OCI-LY1 (cell line): ENCODE measurements around the gene TMEM130.

Experiments
- H2AFZ ChIP-seq: fragments of 200-600 bp; sonication (generic), shearing (Covaris generic); 2 replicates; pipeline ENCODE4 v1.6.0; 2014; ENCODE audit warnings: antibody characterized with exemption, mild to moderate bottlenecking, low read length
- H3F3A ChIP-seq: fragments of 200-600 bp; sonication (generic), shearing (Covaris generic); 2 replicates; pipeline ENCODE4 v1.6.0; 2014; ENCODE audit warnings: mild to moderate bottlenecking, antibody characterized with exemption, low read length, moderate library complexity; ENCODE audit not compliant: insufficient read depth
- H3K27ac ChIP-seq: fragments of 200-600 bp; sonication (generic); 2 replicates; pipeline ENCODE4 v1.5.1; 2014; ENCODE audit warnings: low read length, mixed run types, mild to moderate bottlenecking, low read depth; ENCODE audit not compliant: poor library complexity, severe bottlenecking
- H3K27me3 ChIP-seq: fragments of 200-600 bp; sonication (generic); 2 replicates; pipeline ENCODE4 v1.6.0; 2014; ENCODE audit warnings: antibody characterized with exemption, mild to moderate bottlenecking, low read length, moderate library complexity; ENCODE audit not compliant: insufficient read depth
- H3K36me3 ChIP-seq: fragments of 200-600 bp; sonication (generic); 2 replicates; pipeline ENCODE4 v1.6.1; 2014; ENCODE audit warnings: mild to moderate bottlenecking, antibody characterized with exemption, low read length, moderate library complexity, mixed read lengths; ENCODE audit not compliant: insufficient read depth
- H3K4me1 ChIP-seq: fragments of 200-600 bp; sonication (generic); 2 replicates; pipeline ENCODE4 v1.5.1; 2014; ENCODE audit warnings: mild to moderate bottlenecking, low read length, moderate library complexity; ENCODE audit not compliant: insufficient read depth, severe bottlenecking
- H3K4me2 ChIP-seq: fragments of 200-600 bp; sonication (generic), shearing (Covaris generic); 2 replicates; pipeline ENCODE4 v1.6.1; 2014; ENCODE audit warnings: low read length
- H3K4me3 ChIP-seq: fragments of 200-600 bp; sonication (generic); 2 replicates; pipeline ENCODE4 v1.5.1; 2014; ENCODE audit warnings: low read length, low read depth, mild to moderate bottlenecking, mixed read lengths; ENCODE audit not compliant: poor library complexity, severe bottlenecking
- H3K79me2 ChIP-seq: fragments of 200-600 bp; shearing (Covaris generic); 2 replicates; pipeline ENCODE4 v1.6.1; 2016; ENCODE audit warnings: mixed run types, low read length, mixed read lengths; ENCODE audit not compliant: insufficient read depth
- H3K9ac ChIP-seq: fragments of 200-600 bp; sonication (generic), shearing (Covaris generic); 2 replicates; pipeline ENCODE4 v1.6.1; 2014; ENCODE audit warnings: mild to moderate bottlenecking, low read length, mixed read lengths
- H3K9me2 ChIP-seq: fragments of 200-600 bp; sonication (generic), shearing (Covaris generic); 2 replicates; pipeline ENCODE4 v1.6.1; 2014; ENCODE audit warnings: low read depth, mild to moderate bottlenecking, low read length, mixed read lengths
- H3K9me3 ChIP-seq: fragments of 200-600 bp; shearing (Covaris generic); 2 replicates; pipeline ENCODE4 v1.6.1; 2014; ENCODE audit warnings: low read length, mixed read lengths
- H4K20me1 ChIP-seq: fragments of 200-600 bp; sonication (generic), shearing (Covaris generic); 2 replicates; pipeline ENCODE4 v1.6.0; 2016; ENCODE audit warnings: mild to moderate bottlenecking, low read length; ENCODE audit not compliant: insufficient read depth
- EZH2 ChIP-seq: fragments of 200-600 bp; sonication (generic), shearing (Covaris generic); IDR thresholded peaks from 2 replicates; pipeline ENCODE4 v1.8.0; 2017; ENCODE audit warnings: borderline replicate concordance, mixed run types, mild to moderate bottlenecking, antibody characterized with exemption, low read length, moderate library complexity, mixed read lengths
- TF ChIP-seq, protein P1 (sequence below): fragments of 200-600 bp; sonication (generic), shearing (Covaris generic); IDR thresholded peaks from 2 replicates; pipeline ENCODE4 v1.5.1; 2017; ENCODE audit warnings: mild to moderate bottlenecking, antibody characterized with exemption, low read length, moderate library complexity, mixed read lengths

TMEM130 gene

DNA sequence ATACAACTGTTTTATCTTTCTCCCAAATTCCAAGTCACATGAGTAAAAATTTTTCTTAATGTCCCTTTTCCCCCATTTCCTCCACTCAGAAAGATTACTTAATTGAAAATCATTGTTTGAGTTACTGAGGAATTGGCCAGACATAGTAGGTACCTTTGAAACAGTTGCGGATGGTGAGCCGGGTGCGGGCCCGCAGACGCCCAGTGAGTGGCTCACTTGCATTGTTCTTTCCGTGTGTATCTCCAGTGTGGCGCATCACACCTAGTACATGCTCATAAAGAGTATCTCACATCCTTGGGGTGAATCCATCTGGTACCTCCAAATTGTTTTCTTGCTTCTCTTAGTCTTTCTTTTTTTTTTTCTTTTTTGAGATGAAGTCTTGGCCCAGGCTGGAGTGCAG lies 22.8 kb upstream of the TMEM130 start:
- Histone ChIP-seq H3F3A (no peaks in the 10 kb centered on the region), H3K9me3 (no peaks in the 10 kb centered on the region), H3K4me3 (no peak overlapping the region), H3K79me2 (no peaks in the 10 kb centered on the region), H3K9ac (no peak overlapping the region), H3K36me3 (peaks cover 92% of the 10 kb centered on the region), H3K4me2 (no peak overlapping the region), H3K9me2 (no peaks in the 10 kb centered on the region), H3K27me3 (no peaks in the 10 kb centered on the region), H3K27ac (no peak overlapping the region), H3K4me1 (no peaks in the 10 kb centered on the region), H2AFZ (no peak overlapping the region), H4K20me1 (no peaks in the 10 kb centered on the region)
- no peak for TF ChIP-seq EZH2
- TF ChIP-seq, protein P1, sequence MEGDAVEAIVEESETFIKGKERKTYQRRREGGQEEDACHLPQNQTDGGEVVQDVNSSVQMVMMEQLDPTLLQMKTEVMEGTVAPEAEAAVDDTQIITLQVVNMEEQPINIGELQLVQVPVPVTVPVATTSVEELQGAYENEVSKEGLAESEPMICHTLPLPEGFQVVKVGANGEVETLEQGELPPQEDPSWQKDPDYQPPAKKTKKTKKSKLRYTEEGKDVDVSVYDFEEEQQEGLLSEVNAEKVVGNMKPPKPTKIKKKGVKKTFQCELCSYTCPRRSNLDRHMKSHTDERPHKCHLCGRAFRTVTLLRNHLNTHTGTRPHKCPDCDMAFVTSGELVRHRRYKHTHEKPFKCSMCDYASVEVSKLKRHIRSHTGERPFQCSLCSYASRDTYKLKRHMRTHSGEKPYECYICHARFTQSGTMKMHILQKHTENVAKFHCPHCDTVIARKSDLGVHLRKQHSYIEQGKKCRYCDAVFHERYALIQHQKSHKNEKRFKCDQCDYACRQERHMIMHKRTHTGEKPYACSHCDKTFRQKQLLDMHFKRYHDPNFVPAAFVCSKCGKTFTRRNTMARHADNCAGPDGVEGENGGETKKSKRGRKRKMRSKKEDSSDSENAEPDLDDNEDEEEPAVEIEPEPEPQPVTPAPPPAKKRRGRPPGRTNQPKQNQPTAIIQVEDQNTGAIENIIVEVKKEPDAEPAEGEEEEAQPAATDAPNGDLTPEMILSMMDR: no peak

DNA sequence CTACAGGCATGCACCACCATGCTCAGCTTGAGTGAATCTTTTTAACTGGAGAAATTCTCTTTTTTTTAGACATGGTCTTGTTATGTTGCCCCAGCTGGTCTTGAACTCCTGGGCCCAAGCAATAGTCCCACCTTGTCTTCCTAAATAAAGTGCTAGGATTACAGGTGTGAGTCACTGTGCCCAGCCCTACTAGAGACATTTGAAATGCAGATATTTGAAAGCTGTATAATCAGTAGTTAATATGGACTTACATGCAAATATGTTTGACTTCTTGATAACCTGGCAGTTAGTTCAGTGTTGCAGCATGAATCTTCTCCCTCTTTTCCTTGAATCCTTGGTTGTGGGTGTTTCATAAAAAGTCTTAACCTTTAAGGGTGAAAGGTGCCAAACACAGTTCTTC lies 17.2 kb upstream of the TMEM130 start:
- Histone ChIP-seq H3K4me1 (no peaks in the 10 kb centered on the region), H4K20me1 (no peaks in the 10 kb centered on the region), H3K9me2 (no peaks in the 10 kb centered on the region), H3K79me2 (no peaks in the 10 kb centered on the region), H3K9me3 (no peaks in the 10 kb centered on the region), H2AFZ (no peak overlapping the region), H3K27me3 (no peaks in the 10 kb centered on the region), H3K4me3 (no peak overlapping the region), H3K27ac (no peak overlapping the region), H3K9ac (no peak overlapping the region), H3K36me3 (peaks cover 90% of the 10 kb centered on the region), H3K4me2 (no peak overlapping the region), H3F3A (no peaks in the 10 kb centered on the region)
- TF ChIP-seq, protein P1: no peak
- TF ChIP-seq EZH2: no peak

DNA sequence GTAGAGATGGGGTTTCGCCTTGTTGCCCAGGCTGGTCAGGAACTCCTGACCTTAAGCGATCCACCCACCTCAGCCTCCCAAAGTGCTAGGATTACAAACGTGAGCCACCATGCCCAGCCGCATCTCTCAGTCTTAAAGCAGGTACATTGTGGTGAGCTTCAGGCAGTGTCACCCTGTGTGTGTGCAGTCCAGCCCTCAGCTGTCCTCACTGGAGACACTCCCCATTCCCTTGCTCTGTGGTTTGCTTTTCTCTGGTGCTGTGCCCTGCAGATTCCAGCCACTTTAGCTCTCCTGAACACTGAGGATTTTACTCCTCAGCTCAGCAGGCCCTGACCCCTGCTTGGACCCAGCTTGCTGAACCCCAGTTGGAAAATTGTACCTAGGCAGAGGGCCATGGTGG lies 14.6 kb upstream of the TMEM130 start:
- no peak overlapping the region for H3K27ac ChIP-seq
- H3K4me1 ChIP-seq: peaks cover 10% of the 10 kb centered on the region
- no peak overlapping the region for H3K4me2 ChIP-seq
- H3F3A ChIP-seq: no peaks in the 10 kb centered on the region
- H3K36me3 ChIP-seq: peaks cover 87% of the 10 kb centered on the region
- peaks cover 13% of the 10 kb centered on the region for H3K79me2 ChIP-seq
- no peaks in the 10 kb centered on the region for H3K27me3 ChIP-seq
- H2AFZ ChIP-seq: no peak overlapping the region
- no peak for TF ChIP-seq EZH2
- TF ChIP-seq, protein P1: no peak
- no peak overlapping the region for H3K4me3 ChIP-seq
- no peaks in the 10 kb centered on the region for H4K20me1 ChIP-seq
- no peaks in the 10 kb centered on the region for H3K9me2 ChIP-seq
- no peaks in the 10 kb centered on the region for H3K9me3 ChIP-seq
- H3K9ac ChIP-seq: no peak overlapping the region
